ENCODE measurements around the gene FXYD5. TPM values are rescaled to one million over a fixed set of nuclear protein-coding genes. Genes with fewer than 3 reads are reported as not detected.

Gene FXYD5
- total RNA-seq, 4 donors from 2014 or later, result 6.0 to 67.7 (median 22.2) TPM

DNA sequence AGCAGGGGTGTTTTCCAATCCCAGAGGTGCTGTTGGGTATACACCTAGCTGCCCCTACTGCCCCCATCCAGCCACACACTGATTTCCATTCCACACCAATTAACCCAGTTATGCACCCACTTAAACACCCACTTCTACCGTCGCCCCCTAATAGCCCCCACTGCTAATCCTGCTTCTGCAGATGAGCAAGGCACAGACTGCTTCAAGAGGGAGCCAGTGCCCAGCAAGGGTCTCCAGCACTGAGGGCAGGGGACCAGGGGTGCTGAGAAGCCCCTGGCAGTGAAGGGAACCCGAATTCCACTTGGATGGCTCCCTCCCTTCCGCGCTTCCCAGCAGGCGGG lies 10.3 kb upstream of the FXYD5 start:
- H3K27me3 ChIP-seq, result peaks cover 0 to 13% of the 10 kb centered on the region in 2 donors

DNA sequence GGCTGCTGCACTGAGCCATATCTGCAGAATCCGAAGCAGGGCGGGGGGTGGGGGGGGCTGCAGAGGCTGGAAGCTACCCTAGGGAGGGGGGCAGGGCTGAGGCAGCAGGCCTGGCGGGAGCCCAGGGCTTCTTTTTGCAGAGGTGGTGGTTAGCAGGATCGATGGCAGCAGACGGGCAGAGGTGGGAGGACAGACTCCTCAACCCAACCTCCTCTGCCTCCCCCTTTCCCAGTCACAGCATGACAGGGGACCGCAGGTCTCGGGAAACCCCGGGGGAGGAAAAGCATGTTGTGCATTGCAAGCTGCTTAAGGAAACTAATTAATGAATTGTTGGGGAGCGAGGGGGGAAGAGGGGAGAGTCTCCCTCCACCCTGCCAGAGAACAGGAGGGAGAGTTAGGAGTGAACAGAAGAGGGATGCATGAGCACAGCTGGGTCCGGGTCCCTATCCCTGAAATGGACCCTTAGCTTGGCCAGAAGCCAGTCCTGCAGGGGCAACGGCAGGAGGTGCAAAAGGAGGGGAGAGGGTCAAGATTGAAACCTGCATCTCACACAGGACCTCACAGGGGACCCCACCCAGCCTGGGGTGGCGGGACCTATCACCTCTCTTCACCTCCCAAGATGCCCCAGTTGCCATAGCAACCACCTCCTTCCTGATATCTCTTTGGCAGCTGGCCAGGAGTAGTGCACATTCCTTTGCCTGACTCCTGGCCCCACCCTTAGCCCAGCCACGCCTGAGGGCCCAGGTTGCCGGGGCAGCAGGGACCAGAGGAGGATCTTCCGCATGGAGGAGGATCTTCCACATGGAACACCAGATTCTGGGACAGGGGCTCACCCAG lies 9.7 kb upstream of the FXYD5 start:
- no peaks in the 10 kb centered on the region for H3K9me3 ChIP-seq
- DNase-seq, result peak in 2 of 3 donors; percentile 28 to 83
- no peak overlapping the region for H3K4me3 ChIP-seq
- H3K27ac ChIP-seq, result no peak overlapping the region
- peaks cover 6 to 30% (median 20%) of the 10 kb centered on the region in 4 donors for H3K4me1 ChIP-seq
- peaks cover 0 to 13% of the 10 kb centered on the region in 2 donors for H3K27me3 ChIP-seq
- H3K36me3 ChIP-seq, result no peaks in the 10 kb centered on the region
- TF ChIP-seq POLR2A (IDR thresholded peaks at IDR 0.05), result no peak
- TF ChIP-seq, protein P1, sequence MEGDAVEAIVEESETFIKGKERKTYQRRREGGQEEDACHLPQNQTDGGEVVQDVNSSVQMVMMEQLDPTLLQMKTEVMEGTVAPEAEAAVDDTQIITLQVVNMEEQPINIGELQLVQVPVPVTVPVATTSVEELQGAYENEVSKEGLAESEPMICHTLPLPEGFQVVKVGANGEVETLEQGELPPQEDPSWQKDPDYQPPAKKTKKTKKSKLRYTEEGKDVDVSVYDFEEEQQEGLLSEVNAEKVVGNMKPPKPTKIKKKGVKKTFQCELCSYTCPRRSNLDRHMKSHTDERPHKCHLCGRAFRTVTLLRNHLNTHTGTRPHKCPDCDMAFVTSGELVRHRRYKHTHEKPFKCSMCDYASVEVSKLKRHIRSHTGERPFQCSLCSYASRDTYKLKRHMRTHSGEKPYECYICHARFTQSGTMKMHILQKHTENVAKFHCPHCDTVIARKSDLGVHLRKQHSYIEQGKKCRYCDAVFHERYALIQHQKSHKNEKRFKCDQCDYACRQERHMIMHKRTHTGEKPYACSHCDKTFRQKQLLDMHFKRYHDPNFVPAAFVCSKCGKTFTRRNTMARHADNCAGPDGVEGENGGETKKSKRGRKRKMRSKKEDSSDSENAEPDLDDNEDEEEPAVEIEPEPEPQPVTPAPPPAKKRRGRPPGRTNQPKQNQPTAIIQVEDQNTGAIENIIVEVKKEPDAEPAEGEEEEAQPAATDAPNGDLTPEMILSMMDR (IDR thresholded peaks at IDR 0.05), result no peak

More for the DNA sequence above, 10.3 kb upstream of the FXYD5 start:
- Histone ChIP-seq H3K36me3 (no peaks in the 10 kb centered on the region), H3K9me3 (no peaks in the 10 kb centered on the region), H3K27ac (no peak overlapping the region), H3K4me1 (peaks cover 6 to 30% (median 20%) of the 10 kb centered on the region in 4 donors), H3K4me3 (no peak overlapping the region)
- TF ChIP-seq, protein P1 (IDR thresholded peaks at IDR 0.05), result no peak
- no peak for TF ChIP-seq POLR2A (IDR thresholded peaks at IDR 0.05)
- no peak for DNase-seq

DNA sequence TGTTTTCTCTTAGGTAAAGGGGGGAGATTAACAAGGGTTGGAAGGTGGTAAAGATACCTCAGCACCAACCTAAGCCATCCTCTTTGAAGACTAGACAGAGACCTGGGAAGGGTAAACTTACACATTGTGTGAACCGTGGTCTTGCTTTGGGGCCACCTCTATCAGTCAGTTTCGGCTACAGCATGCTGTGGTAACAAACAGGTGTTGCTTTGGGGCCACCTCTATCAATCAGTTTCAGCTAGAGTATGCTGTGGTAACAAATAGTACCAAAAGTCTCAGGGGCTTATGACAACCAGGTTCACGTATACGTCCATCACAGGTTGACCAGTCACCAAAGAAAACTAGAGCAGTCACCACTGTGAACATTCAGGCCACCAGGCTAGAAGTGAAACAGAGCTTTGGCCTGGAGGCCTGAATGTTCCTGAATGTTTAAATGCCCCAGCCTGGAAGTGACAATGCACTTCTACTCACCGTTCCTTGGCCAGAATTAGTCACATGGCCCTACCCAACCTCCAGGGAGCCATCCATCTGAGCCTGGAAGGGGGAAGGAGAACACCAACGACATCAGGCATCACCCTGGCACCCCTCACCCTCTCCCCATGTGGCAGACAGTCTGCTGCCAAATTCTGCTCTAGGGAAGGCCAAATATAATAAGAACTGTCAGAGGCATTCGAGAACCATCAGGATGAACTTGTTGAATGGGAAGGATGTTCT lies 7.6 kb upstream of the FXYD5 start:
- no peak for TF ChIP-seq POLR2A (IDR thresholded peaks at IDR 0.05)
- TF ChIP-seq, protein P1 (IDR thresholded peaks at IDR 0.05), result no peak
- no peaks in the 10 kb centered on the region for H3K36me3 ChIP-seq
- H3K27me3 ChIP-seq, result peaks cover 0 to 13% of the 10 kb centered on the region in 2 donors
- no peaks in the 10 kb centered on the region for H3K9me3 ChIP-seq
- DNase-seq, result no peak
- no peak overlapping the region for H3K27ac ChIP-seq
- no peak overlapping the region for H3K4me3 ChIP-seq
- H3K4me1 ChIP-seq, result peaks cover 6 to 19% (median 11%) of the 10 kb centered on the region in 4 donors

DNA sequence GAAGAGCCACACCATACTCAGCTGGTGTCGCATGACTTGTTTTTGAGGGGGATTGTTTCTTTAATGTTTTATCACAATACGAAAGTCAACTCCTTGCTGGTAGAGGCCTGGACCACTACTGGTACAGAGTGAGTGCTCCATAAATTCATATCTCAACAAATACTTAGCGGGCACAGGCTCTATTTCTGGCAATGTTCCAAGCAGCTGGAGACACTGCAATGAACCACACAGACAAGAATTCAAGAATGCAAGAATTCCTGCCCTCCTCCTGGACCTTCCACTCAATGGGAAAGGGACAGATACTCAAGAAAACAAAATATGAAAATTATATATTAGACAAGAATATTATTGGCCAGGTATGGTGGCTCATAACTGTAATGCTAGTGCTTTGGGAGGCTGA lies 5.1 kb upstream of the FXYD5 start:
- Histone ChIP-seq H3K27me3 (peaks cover 0 to 10% of the 10 kb centered on the region in 2 donors), H3K4me1 (peaks cover 0 to 12% (median 0%) of the 10 kb centered on the region in 4 donors), H3K9me3 (no peaks in the 10 kb centered on the region), H3K36me3 (no peaks in the 10 kb centered on the region), H3K27ac (no peak overlapping the region), H3K4me3 (no peak overlapping the region)
- no peak for TF ChIP-seq POLR2A (IDR thresholded peaks at IDR 0.05)
- TF ChIP-seq, protein P1 (IDR thresholded peaks at IDR 0.05), result no peak
- no peak for DNase-seq

DNA sequence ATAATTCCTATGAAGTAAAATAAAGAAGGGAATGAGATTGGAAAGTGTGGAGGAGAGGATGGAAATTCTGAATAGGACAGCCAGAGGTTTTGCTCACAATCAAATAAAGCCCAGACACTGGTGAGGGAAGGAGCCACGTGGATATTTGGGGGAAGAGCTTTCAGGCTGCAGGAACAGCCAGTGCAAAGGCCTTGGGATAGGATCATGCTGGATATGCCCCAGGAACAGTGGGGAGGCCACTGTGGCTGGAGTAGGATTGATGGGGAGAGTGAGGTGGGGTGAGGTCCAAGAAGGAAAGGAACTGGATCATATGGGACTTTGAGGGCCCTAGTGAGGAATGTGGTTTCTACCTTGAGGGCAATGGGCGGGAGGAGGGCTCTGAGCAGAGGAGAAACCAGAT lies 4.1 kb upstream of the FXYD5 start:
- DNase-seq, result no peak
- H3K4me3 ChIP-seq, result no peak overlapping the region
- H3K9me3 ChIP-seq, result no peaks in the 10 kb centered on the region
- no peak overlapping the region for H3K27ac ChIP-seq
- TF ChIP-seq POLR2A (IDR thresholded peaks at IDR 0.05), result no peak
- TF ChIP-seq, protein P1 (IDR thresholded peaks at IDR 0.05), result no peak
- H3K27me3 ChIP-seq, result peaks cover 0 to 11% of the 10 kb centered on the region in 2 donors
- H3K36me3 ChIP-seq, result no peaks in the 10 kb centered on the region
- H3K4me1 ChIP-seq, result peaks cover 0 to 21% (median 2%) of the 10 kb centered on the region in 4 donors

Data from Peyer's patch (tissue), 4 donors.